ENCODE data around the gene EIF2D. TPM values are rescaled to one million over a fixed set of nuclear protein-coding genes. Genes with fewer than 3 reads are reported as not detected.

Gene EIF2D
- total and polyA plus RNA-seq, 7 donors: 27.0 to 59.6 (median 43.3) TPM

- DNase-seq: no peak
- H3K27me3 ChIP-seq: no peaks in the 10 kb centered on the region
- H3K4me3 ChIP-seq: no peak overlapping the region
- H3K4me1 ChIP-seq: peaks cover 0 to 32% (median 24%) of the 10 kb centered on the region in 4 donors
- H3K9me3 ChIP-seq: no peaks in the 10 kb centered on the region
- intact Hi-C loops (cut with DNase I): loop anchor here (5.0 kb wide), 3 partner anchors 81 to 416 kb away; partner anchors contain the start of genes PFKFB2 and YOD1
- TF ChIP-seq POLR2AphosphoS5 (IDR thresholded peaks at IDR 0.05) (no peak), EP300 (IDR thresholded peaks at IDR 0.05) (no peak), POLR2A (IDR thresholded peaks at IDR 0.05) (no peak), CTCF (IDR thresholded peaks at IDR 0.05) (no peak)
- peak overlapping the region in 2 of 4 donors; percentile 86 to 89 for H3K27ac ChIP-seq
- no peaks in the 10 kb centered on the region for H3K36me3 ChIP-seq
- 59 to 64% methylated on average over 4 of the region's 4 CpGs for whole genome bisulfite sequencing, 2 donors
These were observed 24.4 kb upstream of the EIF2D start for GRCh38 chr1:206636671-206637070.

GRCh38 chr1:206635978-206636345 lies 23.7 kb upstream of the EIF2D start:
- Histone ChIP-seq H3K27ac (peak overlapping the region; percentile 75 to 89 (median 86)), H3K27me3 (no peaks in the 10 kb centered on the region), H3K9me3 (no peaks in the 10 kb centered on the region), H3K4me1 (peaks cover 0 to 32% (median 24%) of the 10 kb centered on the region in 4 donors), H3K4me3 (peak overlapping the region; percentile 70 to 93 (median 74)), H3K36me3 (no peaks in the 10 kb centered on the region)
- TF ChIP-seq POLR2AphosphoS5 (IDR thresholded peaks at IDR 0.05) (no peak), POLR2A (IDR thresholded peaks at IDR 0.05) (no peak), CTCF (IDR thresholded peaks at IDR 0.05) (no peak), EP300 (IDR thresholded peaks at IDR 0.05) (no peak)
- DNase-seq: no peak
- 5% methylated on average over 14 of the region's 14 CpGs for WGBS, 2 donors
- intact Hi-C loops (cut with DNase I): loop anchor here (1.0 to 5.0 kb wide), 4 partner anchors 28 to 416 kb away; partner anchors contain the start of genes PFKFB2 and YOD1

- no peaks in the 10 kb centered on the region for H3K9me3 ChIP-seq
- H3K4me1 ChIP-seq: peaks cover 0 to 32% (median 24%) of the 10 kb centered on the region in 4 donors
- H3K27ac ChIP-seq: peak within 1 kb of the TSS; percentile 75 to 89 (median 86)
- 0% methylated on average over 84 of the region's 84 CpGs for WGBS, 2 donors
- no peaks in the 10 kb centered on the region for H3K27me3 ChIP-seq
- peak within 1 kb of the TSS; percentile 70 to 93 (median 74) for H3K4me3 ChIP-seq
- intact Hi-C loops (cut with DNase I): loop anchor here (1.0 to 5.0 kb wide), 4 partner anchors 29 to 417 kb away; partner anchors contain the start of genes PFKFB2 and YOD1
- peak; percentile 98 for DNase-seq
- TF ChIP-seq CTCF (IDR thresholded peaks at IDR 0.05) (peak in 1 of 4 experiments; percentile 11), POLR2A (IDR thresholded peaks at IDR 0.05) (peak; percentile 70 to 73), EP300 (IDR thresholded peaks at IDR 0.05) (peak in 2 of 4 donors; percentile 40 to 45), POLR2AphosphoS5 (IDR thresholded peaks at IDR 0.05) (peak; percentile 94 to 100 (median 98))
- H3K36me3 ChIP-seq: no peaks in the 10 kb centered on the region
These were observed 23.1 kb upstream of the EIF2D start, which contains the start of gene DYRK3 for GRCh38 chr1:206635080-206635977. Gene DYRK3, plus strand, starts transcription at chr1:206635536. Its CDS starts 168 bp downstream, at chr1:206635704.

- Histone ChIP-seq H3K4me1 (peaks cover 0 to 32% (median 24%) of the 10 kb centered on the region in 4 donors), H3K9me3 (no peaks in the 10 kb centered on the region), H3K36me3 (no peaks in the 10 kb centered on the region), H3K27me3 (no peaks in the 10 kb centered on the region), H3K4me3 (peak overlapping the region; percentile 70 to 93 (median 74)), H3K27ac (peak overlapping the region; percentile 75 to 89 (median 86))
- peak in 2 of 4 donors; percentile 42 to 60 for TF ChIP-seq POLR2AphosphoS5 (IDR thresholded peaks at IDR 0.05)
- TF ChIP-seq POLR2A (IDR thresholded peaks at IDR 0.05): no peak
- peak; percentile 41 to 85 (median 78) for TF ChIP-seq CTCF (IDR thresholded peaks at IDR 0.05)
- peak in 1 of 4 donors; percentile 15 for TF ChIP-seq EP300 (IDR thresholded peaks at IDR 0.05)
- 9 to 17% methylated on average over 26 of the region's 26 CpGs for WGBS, 2 donors
- peak; percentile 97 for DNase-seq
- intact Hi-C loops (cut with DNase I): loop anchor here (1.0 to 5.0 kb wide), 5 partner anchors 30 to 418 kb away; partner anchors contain the start of genes PFKFB2 and YOD1
These were observed 22.3 kb upstream of the EIF2D start for GRCh38 chr1:206634365-206635079.
